Left renal cortex interstitium (tissue), 4 donors: ENCODE measurements around the gene MAPKAPK2. TPM values are rescaled to one million over a fixed set of nuclear protein-coding genes. Genes with fewer than 3 reads are reported as not detected.
"Not testable (repeated sequence)": the region's sequence is repeated elsewhere in the genome, so short reads cannot be mapped to it uniquely, and the experiment has no call there.

Experiments used
- DNase-seq, 4 donors: peaks; one replicate each; pipeline ENCODE4 v3.0.0-alpha.2; 2013; ENCODE audit warnings: low read depth in 4 of 4, low spot score in 2 of 4, missing footprints in 1 of 4
- polyA plus RNA-seq, 4 donors: library from polyadenylated mRNA; unstranded; fragments of 120-200 nt; gene quantifications; one replicate each; pipeline ENCODE4 v1.2.1, GENCODE V29; 2013; ENCODE audit not compliant: insufficient read length in 4 of 4

The MAPKAPK2 gene
- 10 to 100 TPM; 72.2 to 80.4 (median 76.6) TPM for polyA plus RNA-seq

DNA sequence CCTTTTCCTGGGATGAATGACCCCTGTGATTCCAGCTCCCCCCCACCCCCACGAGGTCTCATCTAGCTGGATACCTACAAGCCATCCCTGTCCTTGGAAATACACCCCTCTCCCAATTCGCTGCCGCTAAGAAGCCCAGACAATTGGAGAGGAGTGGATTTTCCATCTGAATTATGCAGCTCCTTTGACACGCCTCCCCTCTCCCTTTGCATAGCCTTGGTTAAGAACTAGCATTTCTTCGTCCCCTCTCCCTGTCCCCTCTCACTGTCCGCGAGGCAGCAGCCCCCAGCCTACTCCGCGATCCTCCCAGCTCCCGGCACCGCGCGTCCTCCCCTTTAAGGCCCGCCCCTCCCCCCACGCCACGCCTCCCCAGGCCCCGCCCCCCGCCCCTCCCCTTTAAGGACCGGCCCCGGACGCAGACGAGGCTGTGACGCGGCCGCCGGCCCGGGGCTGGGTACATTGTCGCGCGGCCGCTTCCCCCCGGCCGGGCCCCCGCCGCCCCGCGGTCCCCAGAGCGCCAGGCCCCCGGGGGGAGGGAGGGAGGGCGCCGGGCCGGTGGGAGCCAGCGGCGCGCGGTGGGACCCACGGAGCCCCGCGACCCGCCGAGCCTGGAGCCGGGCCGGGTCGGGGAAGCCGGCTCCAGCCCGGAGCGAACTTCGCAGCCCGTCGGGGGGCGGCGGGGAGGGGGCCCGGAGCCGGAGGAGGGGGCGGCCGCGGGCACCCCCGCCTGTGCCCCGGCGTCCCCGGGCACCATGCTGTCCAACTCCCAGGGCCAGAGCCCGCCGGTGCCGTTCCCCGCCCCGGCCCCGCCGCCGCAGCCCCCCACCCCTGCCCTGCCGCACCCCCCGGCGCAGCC lies at the start of gene MAPKAPK2:
Gene MAPKAPK2, plus strand, starts transcription at position 428 of the 856 bp plus-strand sequence. Its CDS starts 325 bp downstream, at position 753.
- no peak for DNase-seq

DNA sequence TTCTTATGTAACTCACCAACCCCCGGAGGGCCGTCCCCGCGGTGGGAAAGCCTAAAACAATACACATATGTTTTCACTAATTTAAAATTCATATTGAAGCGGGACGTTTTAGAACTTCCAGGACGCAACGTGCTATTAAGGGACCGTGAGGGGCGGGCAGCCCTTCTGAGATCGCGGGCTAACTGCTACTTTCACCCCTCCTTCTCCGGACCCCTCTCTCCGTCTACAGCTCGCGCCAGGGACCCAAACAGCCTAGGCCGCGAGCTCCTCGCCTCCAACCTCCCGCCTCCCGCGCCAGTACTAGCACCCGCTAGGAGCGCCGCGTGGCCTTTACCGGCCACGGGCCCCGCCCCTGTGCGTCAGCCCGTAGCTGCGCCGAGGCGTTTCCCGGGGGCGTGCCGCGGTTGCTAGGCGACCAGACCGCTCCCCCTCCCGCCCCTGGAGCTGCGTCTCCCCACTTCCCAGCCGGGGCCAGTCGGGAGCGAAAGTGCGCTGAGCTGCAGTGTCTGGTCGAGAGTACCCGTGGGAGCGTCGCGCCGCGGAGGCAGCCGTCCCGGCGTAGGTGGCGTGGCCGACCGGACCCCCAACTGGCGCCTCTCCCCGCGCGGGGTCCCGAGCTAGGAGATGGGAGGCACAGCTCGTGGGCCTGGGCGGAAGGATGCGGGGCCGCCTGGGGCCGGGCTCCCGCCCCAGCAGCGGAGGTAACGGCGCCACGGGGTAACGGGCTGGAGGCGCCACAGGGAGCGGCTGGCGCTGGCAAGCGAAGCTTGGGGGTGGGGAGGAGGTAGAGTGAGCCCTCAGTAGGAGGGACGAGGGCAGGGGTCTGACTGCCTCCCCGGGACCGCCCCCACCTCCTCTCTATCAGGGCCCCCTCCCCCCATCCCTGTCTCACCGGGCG lies 49.4 kb upstream of the MAPKAPK2 start, which contains the start of gene DYRK3:
Gene DYRK3, plus strand, starts transcription at position 457 of the 898 bp plus-strand sequence. Its CDS starts 168 bp downstream, at position 625.
- DNase-seq, result peak; percentile 48 to 79 (median 72)

DNA sequence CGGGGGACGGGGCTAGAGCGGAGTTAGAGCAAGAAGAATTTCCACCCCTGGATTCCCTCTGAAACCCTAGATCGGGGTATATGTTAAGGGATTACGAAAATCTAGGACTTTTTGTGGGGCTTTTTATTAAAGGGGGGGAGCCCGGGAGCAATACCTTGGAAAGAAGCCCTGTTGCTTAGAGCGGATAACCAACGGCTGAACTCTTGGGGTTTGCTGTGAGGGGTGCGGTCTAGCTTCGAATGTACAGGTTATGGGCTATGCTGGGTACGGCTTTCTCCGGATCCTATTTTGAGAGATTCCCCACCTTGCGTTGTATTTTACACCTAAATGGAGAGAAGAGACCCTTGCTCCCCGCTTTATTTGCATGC lies 48.7 kb upstream of the MAPKAPK2 start:
- DNase-seq, result no peak

DNA sequence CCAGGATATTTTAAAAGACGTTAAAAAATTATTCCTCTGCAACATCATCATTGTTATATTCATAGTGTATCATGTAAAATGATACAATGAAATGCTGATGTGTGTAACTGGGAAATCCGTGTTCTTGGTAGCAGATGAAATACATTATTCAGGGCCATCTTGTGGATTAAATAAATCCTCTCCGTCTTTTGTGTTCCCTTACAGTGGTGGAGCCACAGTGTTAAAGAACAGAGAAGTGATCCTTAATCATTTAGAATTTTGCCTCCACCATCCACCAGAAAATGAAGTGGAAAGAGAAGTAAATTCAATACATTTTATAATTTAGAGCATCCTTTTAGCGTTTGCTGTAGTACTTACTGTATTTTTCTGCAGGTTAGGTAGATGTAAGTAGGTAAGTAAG lies 48.0 kb upstream of the MAPKAPK2 start:
- DNase-seq, result no peak

DNA sequence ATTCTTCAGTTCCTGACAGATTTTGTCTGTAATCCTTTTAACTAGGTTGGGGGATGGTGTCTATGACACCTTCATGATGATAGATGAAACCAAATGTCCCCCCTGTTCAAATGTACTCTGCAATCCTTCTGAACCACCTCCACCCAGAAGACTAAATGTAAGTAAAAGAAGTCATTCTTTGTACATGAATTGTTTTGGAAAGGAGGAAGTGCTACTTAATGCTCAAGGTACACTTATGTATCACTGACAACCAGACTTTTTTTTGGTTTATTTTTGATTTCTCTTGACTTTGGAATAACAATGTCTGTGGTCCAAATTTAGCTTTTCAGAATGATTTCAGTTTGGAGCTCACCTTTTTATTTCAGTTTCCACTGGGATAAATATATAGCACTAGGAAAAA lies 47.1 kb upstream of the MAPKAPK2 start:
- DNase-seq, result no peak

DNA sequence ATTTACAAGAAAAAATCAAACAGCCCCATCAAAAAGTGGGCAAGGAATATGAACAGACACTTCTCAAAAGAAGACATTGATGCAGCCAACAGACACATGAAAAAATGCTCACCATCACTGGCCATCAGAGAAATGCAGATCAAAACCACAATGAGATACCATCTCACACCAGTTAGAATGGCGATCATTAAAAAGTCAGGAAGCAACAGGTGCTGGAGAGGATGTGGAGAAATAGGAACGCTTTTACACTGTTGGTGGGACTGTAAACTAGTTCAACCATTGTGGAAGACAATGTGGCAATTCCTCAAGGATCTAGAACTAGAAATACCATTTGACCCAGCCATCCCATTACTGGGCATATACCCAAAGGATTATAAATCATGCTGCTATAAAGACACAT lies 42.6 kb upstream of the MAPKAPK2 start:
- DNase-seq, result not testable (repeated sequence)

DNA sequence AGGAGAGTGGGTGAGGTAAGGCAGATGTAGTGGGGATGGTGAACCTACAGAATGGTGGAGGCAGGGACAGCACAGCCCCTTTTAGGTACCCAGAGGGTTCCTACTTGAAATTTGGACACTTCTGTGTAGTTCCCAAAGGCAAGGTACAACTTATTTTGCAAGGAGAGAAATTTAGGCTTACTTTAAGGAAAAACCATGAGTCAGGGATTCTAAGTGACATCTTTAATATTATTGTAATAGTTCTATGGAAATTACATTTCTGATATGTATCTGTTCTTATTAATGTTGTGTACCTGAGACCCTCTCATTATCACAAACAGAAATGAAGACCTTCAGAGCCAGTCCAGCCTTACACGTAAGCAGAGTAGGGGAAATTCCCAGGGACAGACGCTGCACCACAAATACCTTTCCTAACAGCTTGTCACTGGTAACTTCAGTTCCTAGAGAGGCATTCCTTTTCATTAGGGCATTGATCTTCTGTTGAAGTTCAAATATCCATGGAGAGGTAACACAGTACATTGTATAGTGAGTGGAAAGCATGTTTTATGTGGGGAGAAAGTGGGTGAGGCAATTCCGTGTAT lies 41.5 kb upstream of the MAPKAPK2 start:
- no peak for DNase-seq

DNA sequence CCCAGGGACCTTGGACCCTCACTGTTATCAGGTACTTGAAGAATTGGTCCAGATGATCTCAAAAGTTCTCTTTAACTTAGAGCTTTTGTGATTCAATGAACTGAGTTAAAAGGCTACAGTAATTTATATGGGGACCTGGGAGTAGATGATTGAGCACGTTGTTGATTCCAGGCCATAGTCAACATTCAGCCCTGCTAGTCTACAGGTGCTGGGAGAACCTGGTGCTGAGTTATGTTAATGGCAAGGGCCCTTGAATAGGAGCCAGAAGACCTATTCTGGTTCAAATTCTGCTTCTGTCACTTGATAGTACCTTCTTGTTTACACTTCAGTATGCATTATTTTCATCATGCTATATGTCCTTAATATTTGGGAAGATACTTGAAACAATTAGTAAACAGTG lies 38.2 kb upstream of the MAPKAPK2 start:
- DNase-seq, result no peak

DNA sequence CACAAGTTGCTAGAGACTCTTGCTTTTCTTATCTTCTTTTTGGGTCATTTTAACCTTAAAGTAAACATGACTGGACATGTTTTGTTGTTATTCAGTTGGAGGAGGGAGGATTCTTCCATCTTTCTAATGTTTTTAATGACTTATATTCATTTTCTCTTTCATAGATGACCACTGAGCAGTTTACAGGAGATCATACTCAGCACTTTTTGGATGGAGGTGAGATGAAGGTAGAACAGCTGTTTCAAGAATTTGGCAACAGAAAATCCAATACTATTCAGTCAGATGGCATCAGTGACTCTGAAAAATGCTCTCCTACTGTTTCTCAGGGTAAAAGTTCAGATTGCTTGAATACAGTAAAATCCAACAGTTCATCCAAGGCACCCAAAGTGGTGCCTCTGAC lies 37.5 kb upstream of the MAPKAPK2 start:
- no peak for DNase-seq

DNA sequence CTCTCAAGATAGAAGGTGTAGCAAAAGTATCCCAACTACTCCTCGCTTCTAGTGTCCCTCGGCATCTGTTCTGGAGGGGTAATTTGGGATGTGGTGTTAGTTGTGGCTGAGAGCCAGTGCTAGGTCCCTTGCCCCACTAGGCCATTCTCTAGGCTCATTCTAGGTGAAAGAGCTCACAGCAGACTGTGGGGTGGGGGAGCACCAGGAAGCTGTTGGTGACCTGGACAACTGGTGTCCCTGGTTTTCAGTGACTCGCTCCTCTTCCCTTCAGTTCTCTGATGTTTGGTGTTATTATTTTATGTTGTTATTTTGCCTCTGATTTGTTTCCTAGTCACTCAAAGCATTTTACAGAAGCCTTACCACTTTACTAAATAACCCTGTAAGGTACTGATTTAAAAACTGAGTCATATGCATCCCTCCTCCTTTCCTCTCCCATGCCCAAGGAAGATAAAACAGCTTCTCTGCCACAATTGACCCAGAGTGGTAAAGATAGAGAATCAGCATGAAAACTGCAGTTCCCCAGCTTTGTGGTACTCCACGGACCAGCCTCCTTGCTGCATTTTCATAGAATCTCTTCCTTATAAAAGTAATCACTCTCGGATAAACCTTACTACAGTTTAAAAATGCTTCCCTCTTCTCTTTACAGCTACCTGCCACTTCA lies 35.3 kb upstream of the MAPKAPK2 start:
- DNase-seq, result no peak

DNA sequence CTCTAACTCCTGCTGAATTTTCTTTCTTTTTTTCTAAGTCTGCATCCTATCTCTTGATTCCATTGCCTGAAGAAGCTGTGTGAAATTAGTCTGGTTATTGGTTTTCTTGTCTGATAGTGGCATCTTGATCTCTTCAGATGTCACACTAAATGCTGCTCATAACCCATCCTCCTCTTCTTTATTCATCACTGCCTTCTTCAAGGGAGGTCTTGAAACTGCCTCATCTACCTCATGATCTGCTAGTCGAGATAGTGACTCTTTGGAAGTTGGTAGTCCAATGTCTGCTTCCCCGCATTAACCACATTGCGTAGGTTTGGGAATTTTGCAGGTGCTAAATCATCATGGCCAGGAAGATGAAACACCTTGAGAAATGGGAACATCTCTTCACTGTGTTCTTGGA lies 33.7 kb upstream of the MAPKAPK2 start:
- DNase-seq, result no peak

DNA sequence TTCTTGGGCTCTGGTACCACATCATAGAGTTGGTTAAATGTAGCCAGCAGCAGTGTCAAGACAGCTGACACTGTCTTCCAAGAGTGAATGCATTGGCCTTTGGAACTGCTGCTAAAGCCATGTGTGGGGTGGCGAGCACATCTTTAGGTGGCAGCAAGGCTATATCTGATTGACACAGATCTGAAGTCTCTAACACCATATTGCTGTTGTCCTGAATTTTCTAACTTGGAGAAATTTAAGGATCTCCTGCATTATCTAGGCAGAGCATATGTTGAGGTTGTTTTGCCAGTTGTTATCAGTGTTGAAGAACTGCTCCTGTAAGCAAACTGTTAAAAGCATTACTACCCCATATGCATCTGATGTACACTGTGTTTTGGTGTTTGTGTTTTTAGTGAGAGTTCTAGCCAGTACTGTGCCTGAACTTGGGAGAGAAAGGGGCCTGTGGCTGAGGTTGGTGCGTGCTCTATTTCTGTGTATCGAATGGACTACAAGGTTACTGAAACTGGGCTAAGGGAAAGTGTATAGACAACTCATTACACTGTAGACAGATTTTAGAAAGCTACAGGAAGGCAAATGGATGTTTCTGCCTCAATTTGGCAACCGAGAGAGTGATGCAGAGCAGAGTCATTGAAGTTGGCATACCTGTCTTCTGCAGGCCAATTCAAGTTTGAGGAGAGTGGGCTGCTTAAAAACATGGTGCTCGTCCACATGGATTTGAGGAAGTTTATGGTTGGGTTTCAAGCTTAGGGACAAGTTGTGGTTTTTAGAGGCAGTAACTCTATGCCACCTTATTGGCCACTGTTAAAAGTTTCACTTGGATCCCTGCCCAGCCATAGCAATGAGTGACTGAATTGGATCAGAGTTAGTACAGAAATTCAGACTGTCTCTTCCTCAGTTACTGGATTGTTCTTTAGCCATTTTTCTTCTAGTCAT lies 32.5 kb upstream of the MAPKAPK2 start:
- DNase-seq, result no peak

DNA sequence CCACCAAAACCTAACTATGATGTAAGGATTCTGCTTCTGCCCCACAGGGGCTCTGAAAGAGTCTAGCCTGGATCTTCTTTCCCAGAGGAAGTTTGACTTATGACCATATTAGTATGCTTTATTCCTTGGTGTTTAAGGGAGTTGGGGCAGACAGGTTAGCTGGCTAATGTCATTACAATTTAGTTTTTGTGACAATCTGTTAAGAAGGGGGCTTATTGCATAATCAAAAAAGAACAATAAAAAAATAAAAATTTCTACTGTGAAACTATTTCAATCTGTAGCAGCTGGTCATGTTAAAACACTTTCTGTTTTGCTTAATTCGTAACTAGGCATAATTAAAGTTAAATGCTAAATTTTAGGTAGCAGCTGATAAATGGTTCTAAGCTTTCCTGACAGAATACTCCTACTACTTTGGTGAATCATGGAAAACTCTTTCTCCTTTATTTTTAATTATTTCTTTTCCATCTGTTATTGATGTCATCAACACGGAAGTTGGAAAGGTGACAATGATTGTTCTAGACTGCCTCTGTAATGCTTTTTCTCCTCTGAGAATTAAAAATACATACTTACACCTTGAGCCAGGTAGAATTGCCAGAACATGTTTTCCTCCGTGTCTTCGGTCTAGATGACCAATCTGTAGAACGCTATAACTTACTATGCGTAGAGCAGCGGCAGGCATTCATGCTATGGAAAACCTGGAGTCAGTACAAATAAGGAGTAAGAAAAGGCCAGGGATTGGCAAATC lies 30.8 kb upstream of the MAPKAPK2 start:
- no peak for DNase-seq

DNA sequence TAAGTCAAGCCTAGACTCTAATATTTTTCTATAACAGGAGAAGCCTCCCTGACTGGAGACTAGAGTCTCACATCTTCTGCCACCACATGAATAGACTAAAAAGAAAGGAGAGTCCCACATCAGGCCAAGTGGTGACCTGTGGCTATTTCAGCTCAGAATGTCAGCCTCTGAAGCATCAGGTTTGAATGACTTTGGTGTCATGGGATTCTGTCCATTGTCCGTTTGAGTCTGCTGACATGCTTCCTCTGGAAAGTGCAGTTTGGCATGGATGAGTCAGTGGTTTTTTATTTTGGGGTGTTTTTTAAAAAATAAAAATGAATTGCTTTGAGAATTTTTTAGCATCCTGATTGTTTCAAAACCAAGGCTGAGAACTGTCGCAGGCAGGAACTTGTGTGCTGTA lies 29.9 kb upstream of the MAPKAPK2 start:
- no peak for DNase-seq

DNA sequence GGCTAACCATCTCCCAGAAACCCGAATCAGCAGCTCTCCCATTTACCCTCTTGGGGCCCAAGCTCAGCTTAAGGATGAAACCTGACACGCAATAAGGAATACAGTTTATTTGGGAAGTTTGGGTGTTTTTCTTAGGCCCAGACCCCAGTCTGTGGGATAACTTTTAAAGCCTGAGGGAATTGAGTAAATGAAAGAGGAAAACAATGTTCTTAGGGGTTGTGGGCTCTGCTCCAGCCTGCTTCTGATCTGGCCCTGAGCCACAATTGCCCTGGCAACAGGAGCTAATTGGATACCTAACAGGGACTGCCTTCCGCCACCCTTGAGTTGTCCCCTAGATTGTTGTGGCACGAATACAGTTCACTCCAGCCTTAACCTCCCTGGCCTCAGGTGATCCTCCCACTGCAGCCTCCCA lies 29.2 kb upstream of the MAPKAPK2 start:
- DNase-seq, result no peak

DNA sequence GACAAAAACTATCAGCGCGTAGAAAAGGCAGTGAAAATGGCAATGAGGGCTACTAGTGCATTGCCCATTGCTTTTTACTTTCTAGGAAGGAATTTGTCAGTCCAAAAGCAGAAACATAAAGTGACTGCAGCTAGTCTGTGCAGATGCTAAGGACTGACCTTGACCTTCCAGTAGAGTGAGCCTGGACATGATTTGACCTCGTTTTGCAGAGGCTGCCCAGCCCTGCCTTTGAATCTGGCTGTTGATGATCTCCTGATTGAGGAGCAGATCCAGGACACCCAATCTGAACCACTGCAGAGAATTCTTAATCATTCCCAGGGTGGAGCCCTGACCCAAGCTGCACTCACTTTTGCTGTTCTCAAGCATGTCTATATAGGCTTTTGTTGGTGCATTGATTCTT lies 27.8 kb upstream of the MAPKAPK2 start:
- DNase-seq, result no peak

DNA sequence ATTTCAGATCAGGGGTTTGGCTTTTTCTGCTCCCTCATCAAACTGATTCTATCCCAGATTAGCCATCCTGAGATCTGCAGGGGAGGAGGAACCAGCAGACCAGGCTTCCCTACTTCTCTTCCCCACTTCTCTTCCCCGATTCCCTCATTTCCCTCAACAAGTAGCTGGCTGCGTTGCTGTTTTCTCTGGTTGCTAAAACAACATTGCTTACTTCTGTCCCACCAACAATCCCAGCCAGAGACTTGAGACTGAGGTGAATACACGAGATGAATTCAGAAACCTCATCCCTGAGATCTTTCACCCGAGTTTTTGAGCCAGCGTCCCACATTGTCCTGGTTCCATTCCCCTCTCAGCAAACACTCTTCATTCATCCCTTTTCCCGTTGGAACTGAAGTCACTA lies 27.0 kb upstream of the MAPKAPK2 start:
- DNase-seq, result no peak

DNA sequence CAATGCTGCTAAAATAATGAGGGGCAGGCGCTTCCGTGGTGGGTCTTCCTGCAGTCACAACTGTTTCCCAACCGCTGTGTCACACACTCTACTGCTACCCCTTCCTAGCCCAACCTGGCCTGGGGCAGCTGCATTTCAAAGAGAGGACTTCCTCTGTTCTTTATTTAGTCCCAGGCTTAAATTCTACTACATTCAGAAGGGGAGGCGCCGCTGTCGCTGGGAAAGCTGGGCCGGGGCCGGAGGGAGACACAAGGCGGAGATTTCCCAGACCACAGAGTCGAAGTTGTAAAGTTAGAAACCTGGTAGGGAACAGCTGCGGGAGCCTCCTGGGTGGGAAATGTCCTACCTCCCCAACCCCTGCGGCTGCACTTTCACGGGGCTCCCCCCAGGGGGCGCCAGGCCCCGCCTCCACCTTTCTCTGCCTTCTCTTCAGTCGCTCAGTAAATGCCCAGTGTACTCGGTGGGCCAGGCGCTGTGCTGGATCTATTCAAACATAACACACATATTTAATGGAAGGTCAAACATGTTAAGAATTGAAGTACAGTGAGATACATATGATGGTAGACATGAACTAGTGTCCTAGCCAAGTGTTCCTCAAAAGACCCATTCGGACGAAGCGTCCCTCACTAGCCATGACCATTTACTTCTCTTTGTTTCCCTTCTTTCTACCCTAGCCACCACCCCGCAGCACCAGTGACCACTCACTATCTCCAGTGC lies 26.3 kb upstream of the MAPKAPK2 start:
- DNase-seq, result no peak
